ENCODE data around the gene CTDNEP1.

The CTDNEP1 gene

DNA sequence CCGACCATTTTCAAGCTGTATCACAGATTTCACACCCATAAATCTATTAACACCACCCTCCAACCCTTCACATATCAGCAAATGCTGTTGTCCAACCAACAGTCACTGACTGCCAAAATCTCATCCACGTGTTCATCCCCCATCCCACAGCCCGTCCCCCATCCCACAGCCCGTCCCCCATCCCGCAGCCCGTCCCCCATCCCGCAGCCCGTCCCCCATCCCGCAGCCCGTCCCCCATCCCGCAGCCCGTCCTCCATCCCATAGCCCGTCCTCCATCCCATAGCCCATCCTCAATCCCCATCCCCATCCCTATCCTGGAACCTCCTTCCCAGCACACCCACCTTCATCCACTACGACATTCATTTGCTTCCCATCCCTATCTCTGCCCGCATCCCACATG lies 46.0 kb downstream of the CTDNEP1 start:
- TF ChIP-seq TEAD4 (IDR thresholded peaks at IDR 0.05): no peak

GRCh38 chr17:7204828-7205461 lies 46.6 kb downstream of the CTDNEP1 start:
- TF ChIP-seq CEBPB (IDR thresholded peaks at IDR 0.05) (no peak), YY1 (IDR thresholded peaks at IDR 0.05; ENCODE audit: low read depth) (no peak), CREB1 (IDR thresholded peaks at IDR 0.05; ENCODE audit: low read depth) (peak; percentile 56; the same call in 1 of the 2 replicates), RAD21 (IDR thresholded peaks at IDR 0.05; ENCODE audit: low read depth) (no peak), MAX (IDR thresholded peaks at IDR 0.05) (no peak), FOXM1 (IDR thresholded peaks at IDR 0.05; ENCODE audit: borderline replicate concordance, low read depth) (no peak), TCF12 (IDR thresholded peaks at IDR 0.05; ENCODE audit: low read depth) (peak; percentile 42; the same call in 1 of the 2 replicates), ZBTB7A (IDR thresholded peaks at IDR 0.05; ENCODE audit: low read depth) (peak; percentile 45; the same call in 1 of the 2 replicates)
- TF ChIP-seq, protein P1, sequence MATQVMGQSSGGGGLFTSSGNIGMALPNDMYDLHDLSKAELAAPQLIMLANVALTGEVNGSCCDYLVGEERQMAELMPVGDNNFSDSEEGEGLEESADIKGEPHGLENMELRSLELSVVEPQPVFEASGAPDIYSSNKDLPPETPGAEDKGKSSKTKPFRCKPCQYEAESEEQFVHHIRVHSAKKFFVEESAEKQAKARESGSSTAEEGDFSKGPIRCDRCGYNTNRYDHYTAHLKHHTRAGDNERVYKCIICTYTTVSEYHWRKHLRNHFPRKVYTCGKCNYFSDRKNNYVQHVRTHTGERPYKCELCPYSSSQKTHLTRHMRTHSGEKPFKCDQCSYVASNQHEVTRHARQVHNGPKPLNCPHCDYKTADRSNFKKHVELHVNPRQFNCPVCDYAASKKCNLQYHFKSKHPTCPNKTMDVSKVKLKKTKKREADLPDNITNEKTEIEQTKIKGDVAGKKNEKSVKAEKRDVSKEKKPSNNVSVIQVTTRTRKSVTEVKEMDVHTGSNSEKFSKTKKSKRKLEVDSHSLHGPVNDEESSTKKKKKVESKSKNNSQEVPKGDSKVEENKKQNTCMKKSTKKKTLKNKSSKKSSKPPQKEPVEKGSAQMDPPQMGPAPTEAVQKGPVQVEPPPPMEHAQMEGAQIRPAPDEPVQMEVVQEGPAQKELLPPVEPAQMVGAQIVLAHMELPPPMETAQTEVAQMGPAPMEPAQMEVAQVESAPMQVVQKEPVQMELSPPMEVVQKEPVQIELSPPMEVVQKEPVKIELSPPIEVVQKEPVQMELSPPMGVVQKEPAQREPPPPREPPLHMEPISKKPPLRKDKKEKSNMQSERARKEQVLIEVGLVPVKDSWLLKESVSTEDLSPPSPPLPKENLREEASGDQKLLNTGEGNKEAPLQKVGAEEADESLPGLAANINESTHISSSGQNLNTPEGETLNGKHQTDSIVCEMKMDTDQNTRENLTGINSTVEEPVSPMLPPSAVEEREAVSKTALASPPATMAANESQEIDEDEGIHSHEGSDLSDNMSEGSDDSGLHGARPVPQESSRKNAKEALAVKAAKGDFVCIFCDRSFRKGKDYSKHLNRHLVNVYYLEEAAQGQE (IDR thresholded peaks at IDR 0.05; ENCODE audit: low read depth): no peak

DNA sequence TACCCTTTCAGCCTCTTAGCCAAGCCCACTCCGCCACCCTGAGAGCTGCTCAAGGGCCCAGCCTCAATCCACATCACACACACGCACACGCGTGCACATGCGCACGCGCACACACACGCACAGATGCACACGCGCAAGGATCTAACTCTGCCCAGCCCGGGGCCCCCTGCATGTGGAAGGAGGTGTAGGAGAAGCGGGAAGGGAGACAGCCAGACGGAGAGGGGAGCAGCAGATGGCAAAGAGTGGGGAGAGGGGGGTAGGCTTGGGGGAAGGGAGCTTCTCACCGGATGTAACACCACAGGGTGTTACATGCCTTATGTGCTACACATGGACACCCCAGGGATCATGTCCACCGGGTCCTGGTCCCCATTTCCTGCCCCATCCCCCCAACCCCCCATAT lies 47.2 kb downstream of the CTDNEP1 start:
- no peak for TF ChIP-seq NFIC (IDR thresholded peaks at IDR 0.05)
- TF ChIP-seq CEBPB (IDR thresholded peaks at IDR 0.05): no peak
- TF ChIP-seq ZBTB7A (IDR thresholded peaks at IDR 0.05; ENCODE audit: low read depth): no peak
- no peak for TF ChIP-seq EGR1 (IDR thresholded peaks at IDR 0.05)

GRCh38 chr17:7203391-7203790 lies 48.1 kb downstream of the CTDNEP1 start:
- TF ChIP-seq CEBPB (IDR thresholded peaks at IDR 0.05) (no peak), TAF1 (IDR thresholded peaks at IDR 0.05; ENCODE audit: low read depth) (no peak), ZBTB7A (IDR thresholded peaks at IDR 0.05; ENCODE audit: low read depth) (no peak), TEAD4 (IDR thresholded peaks at IDR 0.05) (no peak), CREB1 (IDR thresholded peaks at IDR 0.05; ENCODE audit: low read depth) (no peak), TCF12 (IDR thresholded peaks at IDR 0.05; ENCODE audit: low read depth) (no peak), NFIC (IDR thresholded peaks at IDR 0.05) (no peak), EP300 (IDR thresholded peaks at IDR 0.05; ENCODE audit: borderline replicate concordance) (no peak), EGR1 (IDR thresholded peaks at IDR 0.05) (no peak), RAD21 (IDR thresholded peaks at IDR 0.05; ENCODE audit: low read depth) (no peak), FOXM1 (IDR thresholded peaks at IDR 0.05; ENCODE audit: borderline replicate concordance, low read depth) (no peak), YY1 (IDR thresholded peaks at IDR 0.05; ENCODE audit: low read depth) (no peak), MAX (IDR thresholded peaks at IDR 0.05) (no peak)
- TF ChIP-seq, protein P2, sequence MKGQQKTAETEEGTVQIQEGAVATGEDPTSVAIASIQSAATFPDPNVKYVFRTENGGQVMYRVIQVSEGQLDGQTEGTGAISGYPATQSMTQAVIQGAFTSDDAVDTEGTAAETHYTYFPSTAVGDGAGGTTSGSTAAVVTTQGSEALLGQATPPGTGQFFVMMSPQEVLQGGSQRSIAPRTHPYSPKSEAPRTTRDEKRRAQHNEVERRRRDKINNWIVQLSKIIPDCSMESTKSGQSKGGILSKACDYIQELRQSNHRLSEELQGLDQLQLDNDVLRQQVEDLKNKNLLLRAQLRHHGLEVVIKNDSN (IDR thresholded peaks at IDR 0.05): no peak
- TF ChIP-seq, protein P1 (IDR thresholded peaks at IDR 0.05; ENCODE audit: low read depth): no peak

- TF ChIP-seq TAF1 (IDR thresholded peaks at IDR 0.05; ENCODE audit: low read depth) (no peak), EGR1 (IDR thresholded peaks at IDR 0.05) (no peak), CEBPB (IDR thresholded peaks at IDR 0.05) (no peak), NFIC (IDR thresholded peaks at IDR 0.05) (no peak)
- TF ChIP-seq, protein P1 (IDR thresholded peaks at IDR 0.05; ENCODE audit: low read depth): no peak
- TF ChIP-seq, protein P2 (IDR thresholded peaks at IDR 0.05): no peak
These were observed 54.7 kb downstream of the CTDNEP1 start for GRCh38 chr17:7196651-7197401.

Data from Ishikawa (cell line).